HG02973 (cell line): ENCODE results near the gene NUDT8.
"Not testable (repeated sequence)": the region's sequence is repeated elsewhere in the genome, so short reads cannot be mapped to it uniquely, and the experiment has no call there.

Experiments
- ATAC-seq: cut with Tn5 transposase; IDR thresholded peaks from one replicate; pipeline ENCODE4 v1.9.1; 2021; ENCODE audit warnings: moderate library complexity; ENCODE audit not compliant: unreplicated experiment

Gene NUDT8

GRCh38 chr11:67613960-67614715 is 15.6 kb downstream of the NUDT8 start:
- peak; percentile 66 for ATAC-seq

DNA sequence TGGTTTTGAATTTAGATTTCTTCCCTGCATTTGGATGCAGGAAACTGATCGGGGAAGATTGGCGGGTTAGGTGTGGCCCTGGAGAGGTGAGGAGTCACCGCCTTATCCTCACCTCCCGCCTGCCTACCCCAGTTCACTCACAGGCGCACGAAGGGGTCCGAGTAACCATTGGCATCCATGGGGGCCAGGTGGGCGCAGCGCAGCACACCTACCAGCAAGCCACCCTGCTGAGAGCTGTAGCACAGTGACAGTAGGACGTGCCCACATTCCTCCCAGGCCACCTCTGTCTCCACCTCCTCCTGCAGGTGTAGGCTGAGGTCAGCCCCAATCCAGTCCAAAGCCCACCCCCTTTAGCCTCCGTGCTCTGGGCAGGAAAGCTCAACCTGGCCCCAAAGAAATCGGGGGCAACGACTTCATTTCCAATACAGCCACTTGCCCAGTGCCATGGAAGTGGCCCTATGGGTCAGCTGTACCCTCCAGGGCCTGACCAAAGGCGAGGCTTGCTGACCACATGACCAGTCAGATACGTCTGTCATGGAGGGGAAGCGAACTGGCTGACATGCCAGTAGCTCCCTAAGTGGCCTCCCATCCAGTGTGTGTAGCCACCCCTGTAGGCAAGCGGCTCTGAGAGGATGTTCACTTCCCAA is 16.3 kb downstream of the NUDT8 start:
- ATAC-seq: no peak

- ATAC-seq: no peak
Measured at GRCh38 chr11:67612751-67613150, 17.0 kb downstream of the NUDT8 start.

GRCh38 chr11:67611704-67612587 is 17.8 kb downstream of the NUDT8 start:
- no peak for ATAC-seq

GRCh38 chr11:67611165-67611564 is 18.6 kb downstream of the NUDT8 start:
- no peak for ATAC-seq

DNA sequence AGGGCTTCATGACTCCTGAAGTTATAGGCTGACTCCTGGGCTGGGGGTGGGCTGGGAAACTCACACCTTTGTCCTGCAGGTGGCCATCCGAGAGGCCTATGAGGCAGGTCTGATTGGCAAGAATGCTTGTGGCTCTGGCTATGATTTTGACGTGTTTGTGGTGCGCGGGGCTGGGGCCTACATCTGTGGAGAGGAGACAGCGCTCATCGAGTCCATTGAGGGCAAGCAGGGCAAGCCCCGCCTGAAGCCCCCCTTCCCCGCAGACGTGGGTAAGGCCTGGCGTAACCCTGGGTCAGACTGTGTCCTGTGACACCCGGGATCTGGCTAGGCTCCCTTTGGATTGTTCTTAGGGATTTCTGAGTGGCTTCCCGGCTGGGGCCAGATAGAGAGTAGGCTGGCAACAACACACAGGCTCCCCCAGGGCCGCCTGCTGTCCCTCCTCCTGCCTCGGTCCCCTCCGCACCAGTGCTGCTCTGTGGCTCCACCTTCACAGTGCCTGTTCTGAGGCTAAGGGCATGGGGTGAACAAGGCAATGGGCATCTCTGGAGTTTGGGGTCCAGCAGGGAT is 19.4 kb downstream of the NUDT8 start:
- ATAC-seq: no peak

DNA sequence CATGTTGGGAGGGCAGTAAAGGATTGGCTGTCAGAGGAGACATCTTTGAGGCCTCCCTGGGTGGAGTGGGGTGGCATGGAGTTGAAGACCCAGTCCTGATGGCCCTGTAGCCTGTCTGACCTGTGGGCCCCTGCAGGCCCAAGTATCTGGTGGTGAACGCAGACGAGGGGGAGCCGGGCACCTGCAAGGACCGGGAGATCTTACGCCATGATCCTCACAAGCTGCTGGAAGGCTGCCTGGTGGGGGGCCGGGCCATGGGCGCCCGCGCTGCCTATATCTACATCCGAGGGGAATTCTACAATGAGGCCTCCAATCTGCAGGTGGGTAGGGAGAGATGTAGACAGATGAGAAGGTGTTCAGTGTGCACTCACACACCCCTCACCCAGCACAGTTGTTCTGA is 20.4 kb downstream of the NUDT8 start:
- no peak for ATAC-seq

- ATAC-seq: no peak
Measured at GRCh38 chr11:67608486-67608885, 21.3 kb downstream of the NUDT8 start.

DNA sequence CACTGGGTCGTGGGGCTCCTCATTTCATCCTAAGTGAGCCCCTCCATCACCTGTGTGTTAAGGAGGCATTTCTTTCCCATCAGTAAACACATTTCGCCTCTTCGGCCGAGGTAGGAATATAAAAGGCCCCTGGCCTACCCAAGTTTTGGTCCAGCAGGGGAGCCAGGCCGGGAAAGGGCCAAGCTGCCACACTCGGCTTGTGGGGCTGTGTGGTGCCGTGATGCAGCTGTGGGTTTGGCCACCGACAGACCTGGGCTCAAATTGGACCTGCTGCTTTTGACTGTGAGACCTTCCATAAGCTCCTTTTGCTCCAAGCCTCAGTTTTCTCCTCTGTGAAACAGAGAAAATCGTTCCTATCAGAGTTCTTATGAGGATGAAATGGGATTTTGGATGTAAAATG is 22.2 kb downstream of the NUDT8 start:
- no peak for ATAC-seq

GRCh38 chr11:67606492-67607295 is 23.0 kb downstream of the NUDT8 start, which contains the start of gene NDUFV1:
TSS of gene NDUFV1 (plus strand) at chr11:67606936. CDS start at chr11:67607005, 69 bp downstream.
- ATAC-seq: peak; percentile 86

GRCh38 chr11:67606093-67606491 is 23.6 kb downstream of the NUDT8 start:
- ATAC-seq: no peak

- no peak for ATAC-seq
Measured at GRCh38 chr11:67605231-67606011, 24.3 kb downstream of the NUDT8 start.

GRCh38 chr11:67604815-67605214 is 24.9 kb downstream of the NUDT8 start:
- no peak for ATAC-seq

GRCh38 chr11:67604119-67604518 is 25.6 kb downstream of the NUDT8 start:
- ATAC-seq: not testable (repeated sequence)

GRCh38 chr11:67601098-67601497 is 28.6 kb downstream of the NUDT8 start:
- ATAC-seq: no peak

GRCh38 chr11:67600324-67601029 is 29.3 kb downstream of the NUDT8 start:
- no peak for ATAC-seq

- no peak for ATAC-seq
Measured at GRCh38 chr11:67599149-67599548, 30.6 kb downstream of the NUDT8 start.

GRCh38 chr11:67597963-67598362 is 31.8 kb downstream of the NUDT8 start:
- ATAC-seq: not testable (repeated sequence)

GRCh38 chr11:67597458-67597857 is 32.3 kb downstream of the NUDT8 start:
- ATAC-seq: not testable (repeated sequence)
